Fibroblast of mammary gland (primary cell): ENCODE results near the gene ILDR2.

Experiments used
- DNase-seq: peaks from one replicate; pipeline ENCODE4 v3.0.0-alpha.2; 2010; ENCODE audit warnings: low read depth
- H3K4me3 ChIP-seq: 2 replicates; pipeline ENCODE4 v1.5.1; 2011; ENCODE audit warnings: low read depth, mild to moderate bottlenecking, low read length, moderate library complexity; ENCODE audit not compliant: control insufficient read depth
- CTCF ChIP-seq: conservative IDR thresholded peaks from 2 replicates; pipeline ENCODE4 v1.5.1; 2011; ENCODE audit warnings: low read depth, low read length, inconsistent platforms; ENCODE audit not compliant: control insufficient read depth, insufficient read depth

Gene ILDR2

GRCh38 chr1:166972193-166972592, 3.1 kb downstream of the ILDR2 start:
- DNase-seq: no peak
- no peak for TF ChIP-seq CTCF
- no peak overlapping the region for H3K4me3 ChIP-seq

- no peak for TF ChIP-seq CTCF
- DNase-seq: no peak
- no peak overlapping the region for H3K4me3 ChIP-seq
These were observed 4.1 kb downstream of the ILDR2 start for GRCh38 chr1:166971252-166971651.

GRCh38 chr1:166969074-166969677, 6.2 kb downstream of the ILDR2 start:
- DNase-seq: no peak
- TF ChIP-seq CTCF: no peak
- no peak overlapping the region for H3K4me3 ChIP-seq

GRCh38 chr1:166960858-166961474, 14.4 kb downstream of the ILDR2 start:
- no peak for TF ChIP-seq CTCF

GRCh38 chr1:166956872-166957271, 18.5 kb downstream of the ILDR2 start:
- no peak for DNase-seq
- no peak for TF ChIP-seq CTCF
- H3K4me3 ChIP-seq: no peak overlapping the region

More at GRCh38 chr1:166960858-166961474, 14.4 kb downstream of the ILDR2 start:
- DNase-seq: no peak
- no peak overlapping the region for H3K4me3 ChIP-seq

- TF ChIP-seq CTCF: no peak
- DNase-seq: no peak
- H3K4me3 ChIP-seq: no peak overlapping the region
These were observed 19.1 kb downstream of the ILDR2 start for GRCh38 chr1:166956057-166956850.
